Measurements from ENCODE around the gene SAMD11.
"Not testable (repeated sequence)": the region's sequence is repeated elsewhere in the genome, so short reads cannot be mapped to it uniquely, and the experiment has no call there.

Gene SAMD11

DNA sequence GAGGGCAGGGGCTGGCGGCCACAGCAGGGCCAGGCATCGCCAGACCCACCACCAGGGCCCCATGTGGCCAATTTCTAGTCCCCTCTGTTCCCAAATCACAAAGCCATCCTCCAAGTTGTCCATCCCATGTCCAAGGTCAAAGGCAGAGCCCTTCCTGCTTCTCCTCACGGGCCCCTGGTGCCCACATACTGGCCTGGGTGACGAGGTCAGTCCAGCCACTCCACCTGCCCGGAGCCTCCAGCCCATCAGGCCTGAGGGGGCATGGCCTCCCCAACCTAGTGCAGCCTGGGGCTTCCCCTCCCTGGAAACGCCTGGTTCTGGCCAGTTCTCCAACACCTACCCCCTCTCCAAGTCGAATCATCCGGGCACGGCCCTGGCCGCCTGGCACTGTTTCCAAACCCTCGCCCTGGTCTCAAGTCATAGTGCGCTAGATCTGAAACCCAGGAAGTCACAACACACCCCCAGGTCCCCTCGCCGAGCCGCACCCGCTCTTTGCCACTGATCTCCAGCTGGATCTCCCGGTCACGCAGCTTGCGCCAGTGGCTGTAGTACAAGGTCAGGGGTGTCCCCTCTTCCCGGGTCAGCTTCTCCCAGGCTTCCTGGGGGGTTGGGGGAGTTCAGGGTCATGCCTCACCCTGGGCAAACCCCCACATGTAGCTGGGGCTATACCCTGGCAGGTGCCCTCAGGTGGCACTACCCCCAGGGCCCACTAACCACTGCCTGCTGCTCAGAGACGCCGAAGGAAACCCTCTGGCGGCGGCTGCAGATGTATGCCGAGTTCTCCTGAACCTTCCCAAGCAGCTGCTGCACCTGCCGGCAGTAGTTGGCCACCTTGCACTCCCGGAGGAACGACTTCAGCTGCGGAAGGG lies 22.2 kb downstream of the SAMD11 start:
- DNase-seq, result no peak

DNA sequence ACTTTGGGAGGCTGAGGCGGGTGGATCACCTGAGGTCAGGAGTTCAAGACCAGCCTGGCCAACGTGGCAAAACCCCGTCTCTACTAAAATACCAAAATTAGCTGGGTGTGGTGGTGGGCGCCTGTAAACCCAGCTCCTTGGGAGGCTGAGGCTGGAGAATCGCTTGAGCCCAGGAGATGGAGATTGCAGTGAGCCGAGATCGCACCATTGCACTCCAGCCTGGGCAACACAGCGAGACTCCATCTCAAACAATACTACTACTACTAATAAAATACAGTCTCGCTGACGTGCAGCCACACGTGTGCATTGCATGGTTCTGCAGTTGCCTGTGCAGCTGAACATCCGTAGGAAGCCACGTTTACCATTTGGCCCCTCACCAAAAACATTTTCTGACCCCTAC lies 23.1 kb downstream of the SAMD11 start:
- DNase-seq, result not testable (repeated sequence)

DNA sequence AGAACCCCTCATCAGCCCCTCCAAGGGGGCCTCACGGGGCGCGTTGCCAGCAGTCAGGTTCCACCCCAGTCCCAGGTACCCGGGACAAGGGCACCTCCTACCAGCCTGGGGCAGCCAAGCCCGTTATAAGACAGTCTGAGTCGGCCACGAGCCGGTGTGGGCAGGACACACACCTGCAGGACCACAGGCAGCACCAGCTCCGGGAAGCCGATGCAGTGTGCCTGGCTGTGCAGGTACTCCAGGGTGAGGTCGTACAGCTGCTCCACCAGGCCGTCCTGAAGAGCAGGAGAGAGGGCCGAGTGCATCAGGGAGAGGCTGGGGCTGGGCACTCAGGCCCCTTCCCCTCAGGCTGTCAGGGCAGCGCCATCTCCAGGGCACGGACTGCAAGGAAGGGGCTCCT lies 24.2 kb downstream of the SAMD11 start:
- DNase-seq, result no peak

DNA sequence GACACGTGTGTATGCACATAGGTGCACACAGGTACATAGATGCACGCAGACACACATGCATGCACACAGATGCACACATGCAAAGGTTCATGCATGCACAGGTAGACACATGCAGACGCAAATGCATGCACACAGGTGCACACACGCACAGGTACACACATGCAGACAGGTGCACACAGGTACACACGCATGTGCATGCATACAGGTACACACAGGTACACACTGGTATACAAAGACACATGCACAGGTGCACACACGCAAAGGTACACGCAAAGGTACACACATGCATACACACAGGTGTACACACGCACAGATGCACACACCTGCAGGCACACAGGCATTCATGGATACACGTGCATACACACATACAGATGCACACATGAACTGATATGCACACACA lies 26.5 kb downstream of the SAMD11 start:
- no peak for DNase-seq

DNA sequence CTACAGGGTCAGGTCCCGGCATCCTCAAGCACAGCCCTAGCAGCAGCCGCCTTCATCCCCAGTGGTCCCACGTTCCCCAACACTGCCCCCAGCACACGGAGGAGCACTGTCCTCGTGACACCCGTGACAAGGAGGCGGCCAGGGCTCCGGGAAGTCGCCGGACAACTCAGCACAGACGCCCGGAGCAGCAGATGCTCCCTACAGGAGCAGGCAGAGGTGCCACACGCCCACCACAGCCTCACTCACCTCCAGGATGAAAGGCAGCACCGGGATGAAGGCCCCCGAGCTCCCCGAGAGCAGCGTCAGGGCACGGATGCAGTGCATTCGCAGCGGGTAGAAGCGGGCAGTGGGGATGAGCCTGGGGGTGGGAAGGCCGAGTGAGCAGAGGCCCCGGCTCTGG lies 27.2 kb downstream of the SAMD11 start:
- DNase-seq, result no peak

GRCh38 chr1:951364-951763 lies 27.6 kb downstream of the SAMD11 start:
- no peak for DNase-seq

DNA sequence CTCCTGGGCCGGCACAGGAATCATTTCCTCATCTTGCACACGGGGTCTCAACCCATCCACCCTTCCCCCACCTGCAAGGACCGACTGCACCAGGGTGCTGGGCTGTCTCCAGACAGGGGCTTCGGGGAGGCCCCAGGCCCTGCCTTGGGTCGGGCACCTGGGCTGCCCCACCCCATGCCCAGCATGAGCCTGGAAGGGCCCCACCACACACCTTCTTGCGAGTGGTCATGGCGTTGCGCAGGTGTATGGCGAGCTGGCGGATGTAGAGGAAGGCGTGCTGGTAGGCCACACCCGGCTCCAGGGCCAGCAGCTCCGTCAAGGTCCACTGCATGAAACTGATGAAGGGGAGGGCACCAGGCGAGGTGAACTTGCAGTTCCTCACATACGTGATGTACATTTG lies 28.5 kb downstream of the SAMD11 start:
- no peak for DNase-seq

DNA sequence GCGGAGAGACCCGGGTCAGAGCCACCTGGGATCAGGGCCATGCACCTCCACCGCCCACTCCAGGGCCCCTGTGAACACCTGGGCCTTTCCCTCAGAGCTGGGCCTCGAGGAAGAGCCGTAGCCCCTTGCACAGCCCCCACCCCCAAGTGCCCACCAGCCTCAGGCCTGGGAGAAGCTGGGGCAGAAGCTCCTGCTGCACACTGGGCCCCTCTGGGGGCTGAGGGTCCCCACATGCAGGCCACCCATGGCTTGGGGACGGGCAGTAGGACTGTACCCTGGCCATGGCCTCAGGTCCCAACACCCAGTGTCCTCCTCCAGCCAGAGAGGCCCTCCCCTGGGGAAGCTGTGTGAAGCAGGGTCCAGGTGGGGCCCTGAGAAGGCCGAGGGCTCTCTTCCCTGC lies 28.9 kb downstream of the SAMD11 start:
- no peak for DNase-seq

DNA sequence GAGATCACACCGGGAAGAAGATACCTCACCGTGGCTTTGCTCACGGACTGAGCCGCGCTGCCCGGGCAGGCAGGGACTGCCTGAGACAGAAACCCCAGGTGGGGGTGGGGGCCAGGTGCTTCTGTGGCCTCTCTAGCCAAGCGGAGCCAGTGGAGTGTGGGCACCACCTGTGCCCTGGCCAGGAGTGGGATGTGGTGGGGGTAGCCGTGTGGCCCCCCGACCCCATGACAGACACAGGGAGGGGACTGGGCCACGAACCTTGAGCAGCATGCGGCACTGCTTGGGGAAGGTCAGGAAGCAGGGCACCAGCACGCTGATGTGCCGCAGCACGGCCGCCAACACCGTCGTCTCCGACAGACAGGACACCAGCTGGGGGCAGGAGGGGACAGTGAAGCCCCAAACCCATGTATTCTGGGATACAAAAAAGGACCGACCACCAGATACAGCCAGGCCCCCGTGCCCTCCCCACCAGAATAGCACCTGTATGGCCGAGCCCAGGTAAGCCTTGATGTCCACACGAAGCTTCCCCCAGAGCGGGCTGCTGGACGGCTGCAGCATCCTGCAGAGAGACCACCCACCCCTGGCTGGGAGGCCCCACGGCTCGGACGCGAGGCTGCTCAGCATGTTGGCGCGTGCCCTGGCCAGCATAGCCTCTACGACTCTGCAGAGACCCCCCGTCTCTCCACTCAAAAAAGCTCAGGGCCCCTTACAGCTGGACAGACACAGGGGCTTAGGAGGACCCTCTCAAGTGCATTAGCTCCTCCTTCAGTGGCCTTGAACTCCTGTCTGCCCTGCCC lies 30.0 kb downstream of the SAMD11 start:
- no peak for DNase-seq

GRCh38 chr1:954927-955326 lies 31.2 kb downstream of the SAMD11 start:
- no peak for DNase-seq

DNA sequence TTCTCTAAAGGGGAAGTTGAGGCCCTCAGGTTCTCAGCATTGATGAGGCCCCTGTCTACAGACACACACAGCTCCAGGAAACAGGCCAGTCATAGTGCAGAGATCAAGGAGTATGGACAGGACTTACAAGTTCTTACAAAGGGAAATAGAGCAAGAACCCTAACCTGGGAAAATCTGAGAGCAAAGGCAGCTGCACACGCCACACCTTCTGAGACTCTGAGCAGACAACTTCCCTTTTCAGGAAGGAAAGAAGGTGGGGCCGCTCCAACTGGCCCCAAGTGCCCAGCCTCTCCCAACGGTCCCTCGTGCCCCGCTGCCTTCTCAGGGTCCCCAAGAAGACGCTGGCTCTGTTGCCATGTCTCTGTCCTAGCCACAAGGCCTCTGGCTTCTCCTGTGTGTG lies 31.8 kb downstream of the SAMD11 start:
- DNase-seq, result no peak

DNA sequence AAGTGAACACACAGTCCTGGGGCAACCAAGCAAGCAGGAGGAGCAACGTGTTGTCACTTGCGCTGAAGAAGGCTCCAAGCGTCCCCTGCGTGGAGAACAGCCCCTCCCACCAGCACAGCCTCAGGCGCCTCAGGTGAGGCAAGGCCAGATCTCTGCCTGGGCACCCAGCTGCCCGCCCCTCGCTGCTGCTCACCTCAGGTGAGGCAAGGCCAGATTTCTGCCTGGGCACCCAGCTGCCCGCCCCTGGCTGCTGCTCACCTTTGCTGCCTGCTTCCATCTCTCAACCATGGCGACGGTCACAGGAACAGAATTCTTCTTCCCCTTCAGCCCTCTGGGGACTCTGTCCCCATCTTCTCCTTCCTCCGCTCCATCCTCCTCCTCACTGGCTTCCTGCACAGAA lies 32.9 kb downstream of the SAMD11 start:
- no peak for DNase-seq

- DNase-seq, result peak; percentile 96
These were observed 35.4 kb downstream of the SAMD11 start, which contains the start of gene NOC2L for GRCh38 chr1:958823-959730. NOC2L (minus strand) TSS chr1:959256; CDS start chr1:959240, 16 bp downstream.

DNA sequence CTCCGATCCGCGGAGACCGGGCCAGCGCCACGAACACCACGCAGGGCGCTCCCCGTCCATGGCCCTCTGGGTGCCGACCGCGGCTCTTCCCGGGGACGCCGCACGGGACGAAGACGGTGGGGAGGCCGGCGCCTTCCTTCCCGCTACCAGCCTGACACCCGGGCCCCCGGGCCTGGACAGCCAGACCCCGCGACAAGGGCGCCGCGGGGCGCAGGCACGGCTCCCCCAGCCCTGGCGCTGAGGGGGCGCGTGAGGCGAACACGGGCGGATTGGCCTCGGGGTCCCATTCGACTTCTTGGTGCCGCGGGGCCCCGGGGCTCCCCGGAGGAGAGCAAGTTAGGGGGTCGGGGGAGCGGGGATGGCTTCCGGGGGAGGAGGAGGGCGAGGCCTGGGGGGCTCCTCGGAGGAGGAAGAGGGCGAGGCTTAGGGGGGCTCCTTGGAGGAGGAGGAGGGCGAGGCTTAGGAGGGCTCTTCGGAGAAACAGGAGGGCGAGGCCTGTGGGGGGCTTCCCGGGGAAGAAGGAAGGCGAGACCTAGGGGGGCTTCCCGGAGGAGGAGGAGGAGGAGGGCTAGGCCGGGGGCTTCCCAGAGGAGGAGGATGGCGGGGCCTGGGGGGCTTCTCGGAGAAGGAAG lies 36.1 kb downstream of the SAMD11 start:
- no peak for DNase-seq

DNA sequence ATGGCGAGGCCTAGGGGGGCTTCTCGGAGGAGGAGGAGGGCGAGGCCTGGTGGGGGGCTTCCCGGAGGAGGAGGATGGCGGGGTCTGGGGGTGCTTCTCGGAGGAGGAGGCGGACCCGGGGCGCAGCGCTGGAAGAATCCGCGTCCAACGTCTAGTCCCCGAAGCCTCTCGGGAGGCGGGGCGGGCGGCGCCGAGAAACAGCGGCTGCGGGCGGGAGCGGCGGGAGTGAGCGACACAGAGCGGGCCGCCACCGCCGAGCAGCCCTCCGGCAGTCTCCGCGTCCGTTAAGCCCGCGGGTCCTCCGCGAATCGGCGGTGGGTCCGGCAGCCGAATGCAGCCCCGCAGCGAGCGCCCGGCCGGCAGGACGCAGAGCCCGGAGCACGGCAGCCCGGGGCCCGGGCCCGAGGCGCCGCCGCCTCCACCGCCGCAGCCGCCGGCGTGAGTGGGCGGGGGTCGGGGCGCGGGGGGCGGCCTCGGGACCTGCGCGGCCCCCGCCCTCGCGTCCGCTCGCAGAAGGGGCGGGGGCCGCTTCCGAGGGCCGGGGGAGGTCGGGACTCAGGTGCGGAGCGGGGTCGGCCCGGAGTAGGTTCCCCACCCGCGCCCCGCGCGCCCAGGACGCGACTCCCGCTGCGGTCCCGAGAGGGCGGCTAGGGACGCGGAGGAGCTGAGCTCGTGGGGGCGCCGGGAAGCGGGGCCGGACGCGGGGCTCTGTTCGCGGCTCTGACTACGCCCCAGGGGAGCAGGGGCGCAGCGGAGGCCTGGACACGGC lies 36.8 kb downstream of the SAMD11 start, which contains the start of gene KLHL17:
Gene KLHL17 (plus strand): TSS at position 222 of the 769 bp plus-strand sequence. CDS start 110 bp downstream, at position 332.
- peak; percentile 91 for DNase-seq

DNA sequence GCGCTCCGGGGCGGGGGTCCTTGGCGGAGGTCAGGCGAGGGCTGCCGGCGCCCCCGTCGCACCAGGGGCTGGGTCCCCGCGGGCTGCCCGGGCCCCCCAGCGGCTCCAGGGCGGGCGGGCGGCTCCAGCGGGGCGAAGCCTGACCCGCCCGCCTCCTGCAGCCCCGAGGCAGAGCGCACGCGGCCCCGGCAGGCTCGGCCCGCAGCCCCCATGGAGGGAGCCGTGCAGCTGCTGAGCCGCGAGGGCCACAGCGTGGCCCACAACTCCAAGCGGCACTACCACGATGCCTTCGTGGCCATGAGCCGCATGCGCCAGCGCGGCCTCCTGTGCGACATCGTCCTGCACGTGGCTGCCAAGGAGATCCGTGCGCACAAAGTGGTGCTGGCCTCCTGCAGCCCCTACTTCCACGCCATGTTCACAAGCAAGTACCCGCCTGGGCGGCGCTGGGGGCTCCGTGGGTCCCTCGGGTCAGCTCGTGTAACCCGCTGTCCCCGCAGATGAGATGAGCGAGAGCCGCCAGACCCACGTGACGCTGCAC lies 37.5 kb downstream of the SAMD11 start:
- DNase-seq, result no peak

GRCh38 chr1:962381-963300 lies 38.9 kb downstream of the SAMD11 start:
- DNase-seq, result no peak

DNA sequence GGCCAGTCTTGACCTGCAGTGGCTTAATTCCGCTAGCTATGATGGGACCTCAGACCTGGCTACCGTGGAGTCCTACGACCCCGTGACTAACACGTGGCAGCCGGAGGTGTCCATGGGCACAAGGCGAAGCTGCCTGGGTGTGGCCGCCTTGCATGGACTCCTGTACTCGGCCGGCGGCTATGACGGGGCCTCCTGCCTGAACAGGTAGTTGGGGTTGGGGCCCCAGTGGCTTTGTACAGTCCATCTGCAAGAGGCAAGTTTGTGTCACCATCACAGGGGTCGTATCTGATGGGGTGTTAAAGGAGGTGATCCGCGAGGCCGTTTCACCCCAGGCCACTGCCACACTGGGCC lies 39.6 kb downstream of the SAMD11 start:
- DNase-seq, result no peak

GRCh38 chr1:963746-964525 lies 40.2 kb downstream of the SAMD11 start:
- no peak for DNase-seq
